Ovary (tissue), 3 donors: ENCODE data around the gene OLFM1.

Experiments
- EP300 ChIP-seq: sonication (generic); formaldehyde crosslinking; IDR thresholded peaks from one replicate; pipeline ENCODE4 v1.6.1; 2017; ENCODE audit warnings: antibody characterized with exemption
- POLR2A ChIP-seq: fragments of 450-650 bp; IDR thresholded peaks from one replicate; pipeline ENCODE4 v1.6.1; 2017; ENCODE audit warnings: antibody characterized with exemption, mild to moderate bottlenecking, moderate library complexity
- TF ChIP-seq, protein P1 (sequence below), 3 donors: fragments of 450-650 bp in 2 of 3; fragments of 200-600 bp in 1 of 3; IDR thresholded peaks; one replicate each; pipeline versions ENCODE4 v1.5.1 to v1.8.0; 2016 to 2022; ENCODE audit warnings: antibody characterized with exemption in 3 of 3, mild to moderate bottlenecking in 1 of 3
- donor health status: DM: no; HTN: no; CAD: no.

GRCh38 chr9:135099574-135099973, 12.1 kb downstream of the OLFM1 start:
- TF ChIP-seq, protein P1, sequence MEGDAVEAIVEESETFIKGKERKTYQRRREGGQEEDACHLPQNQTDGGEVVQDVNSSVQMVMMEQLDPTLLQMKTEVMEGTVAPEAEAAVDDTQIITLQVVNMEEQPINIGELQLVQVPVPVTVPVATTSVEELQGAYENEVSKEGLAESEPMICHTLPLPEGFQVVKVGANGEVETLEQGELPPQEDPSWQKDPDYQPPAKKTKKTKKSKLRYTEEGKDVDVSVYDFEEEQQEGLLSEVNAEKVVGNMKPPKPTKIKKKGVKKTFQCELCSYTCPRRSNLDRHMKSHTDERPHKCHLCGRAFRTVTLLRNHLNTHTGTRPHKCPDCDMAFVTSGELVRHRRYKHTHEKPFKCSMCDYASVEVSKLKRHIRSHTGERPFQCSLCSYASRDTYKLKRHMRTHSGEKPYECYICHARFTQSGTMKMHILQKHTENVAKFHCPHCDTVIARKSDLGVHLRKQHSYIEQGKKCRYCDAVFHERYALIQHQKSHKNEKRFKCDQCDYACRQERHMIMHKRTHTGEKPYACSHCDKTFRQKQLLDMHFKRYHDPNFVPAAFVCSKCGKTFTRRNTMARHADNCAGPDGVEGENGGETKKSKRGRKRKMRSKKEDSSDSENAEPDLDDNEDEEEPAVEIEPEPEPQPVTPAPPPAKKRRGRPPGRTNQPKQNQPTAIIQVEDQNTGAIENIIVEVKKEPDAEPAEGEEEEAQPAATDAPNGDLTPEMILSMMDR (IDR thresholded peaks at IDR 0.05), result no peak
- no peak for TF ChIP-seq POLR2A
- TF ChIP-seq EP300, result no peak
